ENCODE measurements around the gene LRRC4B. TPM values are rescaled to one million over a fixed set of nuclear protein-coding genes. Genes with fewer than 3 reads are reported as not detected.

Gene LRRC4B
- total and polyA plus RNA-seq, 2 donors (not counting 1 experiment from before 2014, with no cell fraction given) = 0.02 to 0.17 TPM

DNA sequence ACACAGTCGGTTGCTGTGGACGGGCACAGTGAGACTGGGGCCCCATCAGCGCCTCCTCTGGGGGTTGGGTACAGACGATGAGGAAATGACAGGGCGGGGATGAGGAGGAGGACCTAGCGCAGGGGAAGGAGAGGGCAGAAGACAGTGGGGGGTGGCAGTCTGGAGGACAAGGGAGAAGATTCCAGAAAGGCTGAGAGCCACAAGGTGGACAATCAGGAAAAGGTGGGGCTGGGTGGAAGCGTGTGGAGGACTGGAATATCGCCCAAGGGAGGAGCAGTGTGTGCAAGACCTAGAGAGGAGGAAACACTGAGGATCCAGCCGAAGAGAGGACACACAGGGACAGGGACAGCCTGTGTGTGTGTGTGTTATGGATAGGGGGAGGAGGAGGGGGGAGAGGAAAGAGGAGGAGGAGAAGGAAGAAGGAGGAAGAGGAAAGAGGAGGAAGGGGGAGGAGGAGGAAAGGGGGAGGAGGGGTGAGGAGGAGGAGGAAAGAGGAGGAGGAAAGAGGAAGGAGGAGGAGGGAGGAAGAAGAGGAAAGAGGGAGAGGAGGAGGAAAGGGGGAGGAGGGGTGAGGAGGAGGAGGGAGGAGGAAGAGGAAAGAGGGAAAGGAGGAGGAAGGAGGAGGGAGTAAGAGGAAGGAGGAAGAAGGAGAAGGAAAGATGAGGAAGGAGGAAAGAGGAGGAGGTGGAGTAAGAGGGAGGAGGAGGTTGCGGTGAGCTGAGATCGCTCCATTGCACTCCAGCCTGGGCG, 75.8 kb downstream of the LRRC4B start:
- no peaks in the 10 kb centered on the region for H3K4me1 ChIP-seq (ENCODE audit: control insufficient read depth, extremely low read depth, insufficient read depth, low read length)
- no peak overlapping the region for H3K9ac ChIP-seq (ENCODE audit: insufficient read depth, low read length)
- no peaks in the 10 kb centered on the region for H3K79me2 ChIP-seq (ENCODE audit: control insufficient read depth, insufficient read depth, low read length)
- H3K27ac ChIP-seq (ENCODE audit: insufficient read depth, low read length) = no peak overlapping the region
- DNase-seq (ENCODE audit: low read depth in 2 of 2) = no peak
- no peak overlapping the region for H3K4me3 ChIP-seq (replicated peaks in 1 of 4; ENCODE audit: control extremely low read depth in 1 of 4, insufficient read depth in 1 of 4, low read depth in 3 of 4, low read length in 4 of 4)
- TF ChIP-seq, protein P1, sequence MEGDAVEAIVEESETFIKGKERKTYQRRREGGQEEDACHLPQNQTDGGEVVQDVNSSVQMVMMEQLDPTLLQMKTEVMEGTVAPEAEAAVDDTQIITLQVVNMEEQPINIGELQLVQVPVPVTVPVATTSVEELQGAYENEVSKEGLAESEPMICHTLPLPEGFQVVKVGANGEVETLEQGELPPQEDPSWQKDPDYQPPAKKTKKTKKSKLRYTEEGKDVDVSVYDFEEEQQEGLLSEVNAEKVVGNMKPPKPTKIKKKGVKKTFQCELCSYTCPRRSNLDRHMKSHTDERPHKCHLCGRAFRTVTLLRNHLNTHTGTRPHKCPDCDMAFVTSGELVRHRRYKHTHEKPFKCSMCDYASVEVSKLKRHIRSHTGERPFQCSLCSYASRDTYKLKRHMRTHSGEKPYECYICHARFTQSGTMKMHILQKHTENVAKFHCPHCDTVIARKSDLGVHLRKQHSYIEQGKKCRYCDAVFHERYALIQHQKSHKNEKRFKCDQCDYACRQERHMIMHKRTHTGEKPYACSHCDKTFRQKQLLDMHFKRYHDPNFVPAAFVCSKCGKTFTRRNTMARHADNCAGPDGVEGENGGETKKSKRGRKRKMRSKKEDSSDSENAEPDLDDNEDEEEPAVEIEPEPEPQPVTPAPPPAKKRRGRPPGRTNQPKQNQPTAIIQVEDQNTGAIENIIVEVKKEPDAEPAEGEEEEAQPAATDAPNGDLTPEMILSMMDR (conservative IDR thresholded peaks at IDR 0.05 in 1 of 2, IDR thresholded peaks at IDR 0.05 in 1 of 2; ENCODE audit: low read depth in 1 of 2, low read length in 2 of 2) = no peak
- no peak for TF ChIP-seq EZH2 (IDR thresholded peaks at IDR 0.05; ENCODE audit: low read length, missing control alignments)
- no peaks in the 10 kb centered on the region for H4K20me1 ChIP-seq (ENCODE audit: control insufficient read depth, extremely low read depth, insufficient read depth, low read length)
- peaks cover 25% of the 10 kb centered on the region for H3K27me3 ChIP-seq (ENCODE audit: control insufficient read depth, insufficient read depth, low read length)
- no peaks in the 10 kb centered on the region for H3K9me3 ChIP-seq (ENCODE audit: control insufficient read depth, insufficient read depth, low read depth, low read length)
- H3K4me2 ChIP-seq (ENCODE audit: extremely low read depth, insufficient read depth, low read length) = no peak overlapping the region
- no peak overlapping the region for H2AFZ ChIP-seq (ENCODE audit: low read length)
- no peaks in the 10 kb centered on the region for H3K36me3 ChIP-seq (ENCODE audit: control insufficient read depth, insufficient read depth, low read length)

DNA sequence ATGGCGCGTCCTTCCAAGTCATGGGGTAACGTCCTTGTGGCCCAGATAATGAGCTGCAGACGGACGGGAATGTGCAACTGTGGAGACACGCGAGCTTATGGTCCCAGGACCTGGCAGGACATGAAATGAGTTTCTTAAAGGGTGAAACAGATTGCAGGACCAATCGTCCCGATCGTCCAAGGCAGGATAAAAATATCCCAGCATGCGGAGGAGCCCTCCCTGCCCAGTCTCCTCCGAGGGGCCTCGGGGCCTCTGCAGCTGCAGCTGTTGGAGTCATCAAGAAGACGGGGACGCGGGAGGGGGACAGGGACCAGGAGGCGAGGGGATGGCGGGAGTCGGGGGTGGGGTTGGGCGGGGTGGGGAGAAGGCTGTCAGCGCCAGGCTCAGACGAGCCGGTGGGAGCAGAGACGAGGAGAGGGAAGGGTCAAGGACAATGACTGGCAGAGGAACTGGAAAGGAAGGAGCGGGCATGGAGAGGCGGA, 77.2 kb downstream of the LRRC4B start:
- H3K4me1 ChIP-seq (ENCODE audit: control insufficient read depth, extremely low read depth, insufficient read depth, low read length) = no peaks in the 10 kb centered on the region
- peaks cover 27% of the 10 kb centered on the region for H3K27me3 ChIP-seq (ENCODE audit: control insufficient read depth, insufficient read depth, low read length)
- no peaks in the 10 kb centered on the region for H3K9me3 ChIP-seq (ENCODE audit: control insufficient read depth, insufficient read depth, low read depth, low read length)
- H3K27ac ChIP-seq (ENCODE audit: insufficient read depth, low read length) = no peak overlapping the region
- H2AFZ ChIP-seq (ENCODE audit: low read length) = no peak overlapping the region
- TF ChIP-seq EZH2 (IDR thresholded peaks at IDR 0.05; ENCODE audit: low read length, missing control alignments) = peak; percentile 26
- TF ChIP-seq, protein P1 (conservative IDR thresholded peaks at IDR 0.05 in 1 of 2, IDR thresholded peaks at IDR 0.05 in 1 of 2; ENCODE audit: low read depth in 1 of 2, low read length in 2 of 2) = no peak
- H4K20me1 ChIP-seq (ENCODE audit: control insufficient read depth, extremely low read depth, insufficient read depth, low read length) = no peaks in the 10 kb centered on the region
- H3K36me3 ChIP-seq (ENCODE audit: control insufficient read depth, insufficient read depth, low read length) = no peaks in the 10 kb centered on the region
- no peak overlapping the region for H3K9ac ChIP-seq (ENCODE audit: insufficient read depth, low read length)
- H3K4me3 ChIP-seq (replicated peaks in 1 of 4; ENCODE audit: control extremely low read depth in 1 of 4, insufficient read depth in 1 of 4, low read depth in 3 of 4, low read length in 4 of 4) = no peak overlapping the region
- DNase-seq (ENCODE audit: low read depth in 2 of 2) = no peak
- no peak overlapping the region for H3K4me2 ChIP-seq (ENCODE audit: extremely low read depth, insufficient read depth, low read length)
- H3K79me2 ChIP-seq (ENCODE audit: control insufficient read depth, insufficient read depth, low read length) = no peaks in the 10 kb centered on the region

DNA sequence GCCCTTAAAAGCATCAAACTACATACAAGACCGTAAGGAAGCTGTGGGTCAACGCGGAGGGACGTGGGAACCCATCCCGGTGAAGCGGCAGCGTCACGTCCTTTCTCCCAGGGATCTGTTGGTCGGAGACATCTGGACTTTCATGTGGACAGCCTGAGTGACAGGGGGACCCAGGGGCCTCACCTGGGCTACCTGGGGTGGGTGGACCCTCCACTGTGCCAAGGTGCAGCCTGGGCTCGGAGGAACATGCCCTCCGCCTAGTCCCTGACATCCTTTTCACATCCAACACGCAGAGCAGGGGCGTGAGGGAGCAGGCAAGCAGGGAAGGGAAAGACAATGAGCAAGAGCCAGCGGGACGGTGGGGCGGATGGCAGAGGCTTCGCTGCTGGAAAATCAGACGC, 77.8 kb downstream of the LRRC4B start:
- no peak for DNase-seq (ENCODE audit: low read depth in 2 of 2)
- H3K4me1 ChIP-seq (ENCODE audit: control insufficient read depth, extremely low read depth, insufficient read depth, low read length) = no peaks in the 10 kb centered on the region
- no peak overlapping the region for H3K4me2 ChIP-seq (ENCODE audit: extremely low read depth, insufficient read depth, low read length)
- H4K20me1 ChIP-seq (ENCODE audit: control insufficient read depth, extremely low read depth, insufficient read depth, low read length) = no peaks in the 10 kb centered on the region
- H3K79me2 ChIP-seq (ENCODE audit: control insufficient read depth, insufficient read depth, low read length) = no peaks in the 10 kb centered on the region
- H3K27me3 ChIP-seq (ENCODE audit: control insufficient read depth, insufficient read depth, low read length) = peaks cover 27% of the 10 kb centered on the region
- TF ChIP-seq EZH2 (IDR thresholded peaks at IDR 0.05; ENCODE audit: low read length, missing control alignments) = no peak
- TF ChIP-seq, protein P1 (conservative IDR thresholded peaks at IDR 0.05 in 1 of 2, IDR thresholded peaks at IDR 0.05 in 1 of 2; ENCODE audit: low read depth in 1 of 2, low read length in 2 of 2) = no peak
- H2AFZ ChIP-seq (ENCODE audit: low read length) = no peak overlapping the region
- H3K4me3 ChIP-seq (replicated peaks in 1 of 4; ENCODE audit: control extremely low read depth in 1 of 4, insufficient read depth in 1 of 4, low read depth in 3 of 4, low read length in 4 of 4) = no peak overlapping the region
- no peaks in the 10 kb centered on the region for H3K9me3 ChIP-seq (ENCODE audit: control insufficient read depth, insufficient read depth, low read depth, low read length)
- no peak overlapping the region for H3K9ac ChIP-seq (ENCODE audit: insufficient read depth, low read length)
- H3K27ac ChIP-seq (ENCODE audit: insufficient read depth, low read length) = no peak overlapping the region
- H3K36me3 ChIP-seq (ENCODE audit: control insufficient read depth, insufficient read depth, low read length) = no peaks in the 10 kb centered on the region

Data from fibroblast of lung (primary cell).